GM23338 (cell line): ENCODE data around the gene USP32. TPM values are rescaled to one million over a fixed set of nuclear protein-coding genes. Genes with fewer than 3 reads are reported as not detected.

Experiments used
- ZNF462 ChIP-seq: fragments of 250-450 bp; sonication (Bioruptor Pico); IDR thresholded peaks from 2 replicates; pipeline ENCODE4 v1.5.0; 2020; ENCODE audit warnings: mild to moderate bottlenecking, moderate library complexity
- polyA plus RNA-seq: library from polyadenylated mRNA; unstranded; fragments of >200 nt; fragmentation: Nextera tagmentation; extraction: Ambion mirVana; gene quantifications from 2 replicates; pipeline ENCODE4 v1.2.1, GENCODE V29; 2016
- small RNA-seq: library from RNA; depleted of rRNA; stranded (forward); fragments of <200 nt; gene quantifications from one replicate; pipeline ENCODE3, GENCODE V24; 2014; ENCODE audit warnings: low replicate concordance
- total RNA-seq: library from RNA; depleted of rRNA; stranded (reverse); fragments of >200 nt; shearing (Covaris generic); gene quantifications from 2 replicates; pipeline ENCODE4 v1.2.3, GENCODE V29; 2014; rRNA removed
- TF ChIP-seq, protein P1 (sequence below): IDR thresholded peaks from one replicate; pipeline ENCODE4 v1.6.1; 2018; ENCODE audit warnings: antibody characterized with exemption; ENCODE audit not compliant: unreplicated experiment

USP32 gene
- total and polyA plus RNA-seq, 2 experiments from 2014 or later = 43.6 to 129 TPM

- no peak for TF ChIP-seq ZNF462 (CRISPR knock-in tag)
- TF ChIP-seq, protein P1, sequence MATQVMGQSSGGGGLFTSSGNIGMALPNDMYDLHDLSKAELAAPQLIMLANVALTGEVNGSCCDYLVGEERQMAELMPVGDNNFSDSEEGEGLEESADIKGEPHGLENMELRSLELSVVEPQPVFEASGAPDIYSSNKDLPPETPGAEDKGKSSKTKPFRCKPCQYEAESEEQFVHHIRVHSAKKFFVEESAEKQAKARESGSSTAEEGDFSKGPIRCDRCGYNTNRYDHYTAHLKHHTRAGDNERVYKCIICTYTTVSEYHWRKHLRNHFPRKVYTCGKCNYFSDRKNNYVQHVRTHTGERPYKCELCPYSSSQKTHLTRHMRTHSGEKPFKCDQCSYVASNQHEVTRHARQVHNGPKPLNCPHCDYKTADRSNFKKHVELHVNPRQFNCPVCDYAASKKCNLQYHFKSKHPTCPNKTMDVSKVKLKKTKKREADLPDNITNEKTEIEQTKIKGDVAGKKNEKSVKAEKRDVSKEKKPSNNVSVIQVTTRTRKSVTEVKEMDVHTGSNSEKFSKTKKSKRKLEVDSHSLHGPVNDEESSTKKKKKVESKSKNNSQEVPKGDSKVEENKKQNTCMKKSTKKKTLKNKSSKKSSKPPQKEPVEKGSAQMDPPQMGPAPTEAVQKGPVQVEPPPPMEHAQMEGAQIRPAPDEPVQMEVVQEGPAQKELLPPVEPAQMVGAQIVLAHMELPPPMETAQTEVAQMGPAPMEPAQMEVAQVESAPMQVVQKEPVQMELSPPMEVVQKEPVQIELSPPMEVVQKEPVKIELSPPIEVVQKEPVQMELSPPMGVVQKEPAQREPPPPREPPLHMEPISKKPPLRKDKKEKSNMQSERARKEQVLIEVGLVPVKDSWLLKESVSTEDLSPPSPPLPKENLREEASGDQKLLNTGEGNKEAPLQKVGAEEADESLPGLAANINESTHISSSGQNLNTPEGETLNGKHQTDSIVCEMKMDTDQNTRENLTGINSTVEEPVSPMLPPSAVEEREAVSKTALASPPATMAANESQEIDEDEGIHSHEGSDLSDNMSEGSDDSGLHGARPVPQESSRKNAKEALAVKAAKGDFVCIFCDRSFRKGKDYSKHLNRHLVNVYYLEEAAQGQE = no peak
Measured at GRCh38 chr17:60129164-60129563, 262.8 kb downstream of the USP32 start (continued).

Small RNA genes within 50 kb of the gene (small RNA-seq; reads per million reads assigned to genes)
- 22.0 reads per million, percentile 98 among the genes with 10 or more reads in this experiment for gene SCARNA20

Other genes with a start within 250 kb of the USP32 start
- gene CA4, start 242.2 kb downstream of the USP32 start, total RNA-seq = 4.9 and 8.2 TPM in 2 replicates
- 7.6 and 9.4 TPM in 2 replicates for gene CA4, start 242.2 kb downstream of the USP32 start, polyA plus RNA-seq
- gene CHCT1, start 30.4 kb upstream of the USP32 start, total RNA-seq = not detected in 2 replicates
- gene CHCT1, start 30.4 kb upstream of the USP32 start, polyA plus RNA-seq = 0.61 TPM in 1 of 2 replicates, not detected in the other
- 14.3 and 15.0 TPM in 2 replicates for gene APPBP2, start 134.1 kb upstream of the USP32 start, total RNA-seq
- gene APPBP2, start 134.1 kb upstream of the USP32 start, polyA plus RNA-seq = 5.1 and 9.3 TPM in 2 replicates
- gene PPM1D, start 208.1 kb upstream of the USP32 start, total RNA-seq = 13.3 and 13.7 TPM in 2 replicates
- gene PPM1D, start 208.1 kb upstream of the USP32 start, polyA plus RNA-seq = 7.8 and 7.9 TPM in 2 replicates